MM.1S (cell line): ENCODE data around the gene TAP2.

Source experiments
- CTCF ChIP-seq: fragments of 300-600 bp; sonication (generic); IDR thresholded peaks from 2 replicates; pipeline ENCODE4 v1.5.1; 2016; ENCODE audit warnings: antibody characterized with exemption, low read length, mixed read lengths
- EZH2 ChIP-seq: fragments of 300-600 bp; sonication (generic); optimal IDR thresholded peaks from 2 replicates; pipeline ENCODE3; 2017; ENCODE audit warnings: low read depth, mild to moderate bottlenecking, antibody characterized with exemption, low read length, mixed read lengths

GRCh38 chr6:32830936-32831335 lies 7.6 kb downstream of the TAP2 start:
- no peak for TF ChIP-seq CTCF
- no peak for TF ChIP-seq EZH2
